ENCODE results near the gene CEP85. TPM values are rescaled to one million over a fixed set of nuclear protein-coding genes. Genes with fewer than 3 reads are reported as not detected.

The CEP85 gene
- total RNA-seq, 1 donor from 2014 or later, result 8.4 TPM

DNA sequence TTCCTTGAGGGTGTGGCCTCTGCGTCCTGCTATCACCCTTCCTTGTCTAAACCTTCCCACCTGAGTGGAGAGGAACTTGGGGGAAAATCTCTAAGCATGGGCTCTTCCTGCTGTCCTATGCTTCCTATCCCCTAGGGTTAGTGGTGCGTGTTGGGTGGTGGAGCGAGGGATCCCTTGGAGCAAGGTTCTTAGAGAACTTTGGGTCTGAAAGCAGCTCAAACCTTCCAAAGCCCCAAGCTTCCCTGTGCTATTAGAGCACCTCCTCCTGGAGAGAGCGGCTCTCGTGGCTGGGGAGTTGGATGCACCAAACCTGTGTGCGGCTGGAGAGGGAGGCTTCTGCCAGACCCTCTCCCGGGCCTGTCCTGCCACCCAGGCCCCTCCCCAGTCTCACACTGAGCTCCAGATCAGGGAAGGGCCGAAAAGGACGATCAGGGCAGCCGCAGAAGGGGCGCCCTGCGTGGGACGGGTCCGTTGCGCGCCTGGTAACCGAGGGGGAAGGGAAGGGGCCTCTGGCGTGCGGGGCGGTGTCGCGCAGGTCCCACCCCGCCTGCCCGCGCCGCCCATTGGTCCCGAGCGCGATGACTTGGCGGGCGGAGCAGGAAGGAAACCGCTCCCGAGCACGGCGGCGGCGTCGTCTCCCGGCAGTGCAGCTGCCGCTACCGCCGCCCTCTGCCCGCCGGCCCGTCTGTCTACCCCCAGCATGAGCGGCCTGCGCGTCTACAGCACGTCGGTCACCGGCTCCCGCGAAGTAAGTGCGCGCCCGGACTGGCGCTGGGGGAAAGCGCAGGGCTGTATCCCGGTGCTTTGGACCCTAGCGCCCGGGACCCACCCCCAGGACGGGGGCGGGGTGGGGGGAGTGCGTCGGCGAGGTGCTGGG lies 45.7 kb downstream of the CEP85 start, which contains the start of gene SH3BGRL3:
TSS of gene SH3BGRL3 (plus strand) at position 631 of the 877 bp plus-strand sequence. CDS start at position 701, 70 bp downstream.
- Histone ChIP-seq H3K4me3 (ENCODE audit: low read depth, low read length) (peak within 1 kb of the TSS; percentile 77), H3K27me3 (ENCODE audit: control insufficient read depth, insufficient read depth, low read length) (no peaks in the 10 kb centered on the region), H3K36me3 (ENCODE audit: control insufficient read depth, insufficient read depth, low read length) (peaks cover 10% of the 10 kb centered on the region)
- TF ChIP-seq CTCF (IDR thresholded peaks at IDR 0.05; ENCODE audit: insufficient read depth, low read length, severe bottlenecking), result peak; percentile 70
- DNase-seq (ENCODE audit: low read depth) (peak; percentile 72), FAIRE-seq (no peak)

DNA sequence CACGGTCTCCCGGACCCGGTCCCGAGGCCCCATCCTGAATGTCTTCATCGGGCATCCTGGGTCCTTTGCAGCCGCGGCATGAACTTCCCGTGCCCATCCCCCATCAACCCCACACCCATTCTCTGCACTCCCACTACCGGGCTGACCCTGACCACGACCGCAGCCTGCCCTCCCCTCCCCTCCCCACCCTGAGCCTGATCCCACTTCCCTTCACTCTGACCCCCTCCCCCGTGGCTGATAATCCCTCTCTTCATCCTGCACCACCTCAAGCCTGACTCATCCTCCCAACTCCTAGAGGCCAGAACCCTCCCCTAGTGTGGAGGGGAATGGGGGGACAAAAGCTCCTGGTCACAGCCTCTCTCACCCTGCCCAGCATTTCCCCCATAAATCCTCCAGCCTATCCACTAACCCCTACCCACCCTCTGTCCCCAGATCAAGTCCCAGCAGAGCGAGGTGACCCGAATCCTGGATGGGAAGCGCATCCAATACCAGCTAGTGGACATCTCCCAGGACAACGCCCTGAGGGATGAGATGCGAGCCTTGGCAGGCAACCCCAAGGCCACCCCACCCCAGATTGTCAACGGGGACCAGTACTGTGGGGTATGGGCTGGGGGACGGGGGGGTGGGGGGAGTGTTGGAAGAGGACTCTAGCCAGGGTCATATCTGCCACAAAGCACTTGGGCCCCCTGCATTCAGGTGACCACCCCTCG lies 46.5 kb downstream of the CEP85 start:
- TF ChIP-seq CTCF (IDR thresholded peaks at IDR 0.05; ENCODE audit: insufficient read depth, low read length, severe bottlenecking), result no peak
- H3K27me3 ChIP-seq (ENCODE audit: control insufficient read depth, insufficient read depth, low read length), result no peaks in the 10 kb centered on the region
- FAIRE-seq (no peak), DNase-seq (ENCODE audit: low read depth) (peak; percentile 41)
- peak overlapping the region; percentile 77 for H3K4me3 ChIP-seq (ENCODE audit: low read depth, low read length)
- H3K36me3 ChIP-seq (ENCODE audit: control insufficient read depth, insufficient read depth, low read length), result peaks cover 10% of the 10 kb centered on the region

- FAIRE-seq (no peak), DNase-seq (ENCODE audit: low read depth) (no peak)
- Histone ChIP-seq H3K36me3 (ENCODE audit: control insufficient read depth, insufficient read depth, low read length) (peaks cover 10% of the 10 kb centered on the region), H3K27me3 (ENCODE audit: control insufficient read depth, insufficient read depth, low read length) (no peaks in the 10 kb centered on the region), H3K4me3 (ENCODE audit: low read depth, low read length) (peak overlapping the region; percentile 77)
- no peak for TF ChIP-seq CTCF (IDR thresholded peaks at IDR 0.05; ENCODE audit: insufficient read depth, low read length, severe bottlenecking)
Observed at GRCh38 chr1:26281091-26281958, 47.3 kb downstream of the CEP85 start.

DNA sequence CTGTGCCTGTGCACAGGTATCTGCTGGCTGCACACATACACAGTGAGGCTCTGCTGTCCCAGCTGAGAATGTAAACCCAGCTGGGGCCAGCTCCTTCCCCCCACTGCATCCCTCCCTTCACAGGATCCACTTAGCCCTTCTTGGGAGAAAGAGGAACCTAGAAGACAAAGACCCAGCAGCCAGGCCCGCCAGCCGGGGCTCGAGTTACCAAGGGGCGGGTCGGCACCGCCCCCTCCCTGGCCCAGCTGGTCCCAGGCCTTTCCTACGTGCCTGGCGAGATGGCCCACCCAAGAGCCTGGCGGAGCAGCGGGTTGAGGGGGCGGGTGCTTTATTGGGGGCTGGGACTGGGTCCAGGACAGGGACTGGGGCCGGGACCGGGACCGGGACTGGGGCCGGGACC lies 48.0 kb downstream of the CEP85 start:
- TF ChIP-seq CTCF (IDR thresholded peaks at IDR 0.05; ENCODE audit: insufficient read depth, low read length, severe bottlenecking), result no peak
- no peak for FAIRE-seq
- Histone ChIP-seq H3K27me3 (ENCODE audit: control insufficient read depth, insufficient read depth, low read length) (no peaks in the 10 kb centered on the region), H3K36me3 (ENCODE audit: control insufficient read depth, insufficient read depth, low read length) (peaks cover 10% of the 10 kb centered on the region), H3K4me3 (ENCODE audit: low read depth, low read length) (no peak overlapping the region)
- no peak for DNase-seq (ENCODE audit: low read depth)

DNA sequence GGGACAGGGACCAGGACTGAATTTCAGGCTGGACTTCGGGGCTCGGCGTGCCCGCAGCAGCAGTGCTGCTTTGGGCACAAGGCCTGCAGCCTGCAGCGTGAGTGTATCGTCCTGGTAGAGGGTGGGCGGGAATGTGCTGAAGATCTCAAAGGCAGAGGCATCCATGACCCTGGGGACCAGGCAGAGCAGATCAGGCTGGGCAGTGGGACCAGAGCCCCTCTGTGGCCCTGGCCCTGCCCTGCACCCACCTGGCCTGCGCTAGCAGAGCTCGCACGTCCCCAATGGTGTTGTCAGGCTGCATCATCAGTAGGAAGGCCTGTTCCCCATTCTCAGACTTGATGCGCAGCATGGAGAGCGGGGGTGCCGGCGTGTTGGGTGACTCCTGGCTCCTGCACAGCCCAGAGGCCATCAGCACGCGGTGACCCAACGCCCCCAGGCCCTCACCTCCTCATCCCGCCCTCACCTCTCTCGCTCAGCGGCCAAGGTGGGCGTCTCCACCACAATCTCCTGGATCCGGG lies 48.5 kb downstream of the CEP85 start:
- H3K27me3 ChIP-seq (ENCODE audit: control insufficient read depth, insufficient read depth, low read length), result no peaks in the 10 kb centered on the region
- FAIRE-seq (no peak), DNase-seq (ENCODE audit: low read depth) (no peak)
- H3K4me3 ChIP-seq (ENCODE audit: low read depth, low read length), result no peak overlapping the region
- TF ChIP-seq CTCF (IDR thresholded peaks at IDR 0.05; ENCODE audit: insufficient read depth, low read length, severe bottlenecking), result no peak
- peaks cover 8% of the 10 kb centered on the region for H3K36me3 ChIP-seq (ENCODE audit: control insufficient read depth, insufficient read depth, low read length)
